Measurements from ENCODE around the gene SPCS2. TPM values are rescaled to one million over a fixed set of nuclear protein-coding genes. Genes with fewer than 3 reads are reported as not detected.
A peak's percentile ranks its signal among the peaks of the same experiment; 100 is the strongest.
"Not testable (repeated sequence)": the region's sequence is repeated elsewhere in the genome, so short reads cannot be mapped to it uniquely, and the experiment has no call there.

The SPCS2 gene
- total RNA-seq, 3 donors from 2014 or later, result 128 to 142 (median 132) TPM

DNA sequence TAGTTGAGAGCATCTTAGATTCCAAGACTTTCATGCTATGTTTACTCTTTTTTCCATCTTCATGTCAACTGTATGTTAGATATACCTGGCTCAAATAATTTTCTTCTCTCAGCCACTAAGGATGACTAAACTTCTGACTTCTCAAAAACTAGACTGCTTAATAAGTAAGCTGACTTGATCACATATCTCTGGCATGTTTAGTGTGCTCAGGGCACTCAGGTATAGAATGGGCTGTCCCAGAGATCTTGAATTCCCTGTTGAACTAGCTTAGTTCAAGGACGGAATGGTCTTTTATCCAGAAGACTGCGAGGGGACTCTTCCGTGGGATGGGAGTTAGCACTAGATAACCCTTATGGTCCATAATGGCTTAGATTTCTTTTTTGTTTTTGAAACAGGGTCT lies 52.6 kb downstream of the SPCS2 start:
- peaks cover 32% of the 10 kb centered on the region for H3K36me3 Mint-ChIP-seq (ENCODE audit: insufficient read depth)
- H3K4me1 Mint-ChIP-seq (ENCODE audit: low read depth), result no peaks in the 10 kb centered on the region
- DNase-seq, result no peak
- H3K9me3 Mint-ChIP-seq, result no peaks in the 10 kb centered on the region
- no peak for ATAC-seq
- H3K4me3 Mint-ChIP-seq, result no peak overlapping the region
- no peaks in the 10 kb centered on the region for H3K27me3 Mint-ChIP-seq (ENCODE audit: low read depth)

DNA sequence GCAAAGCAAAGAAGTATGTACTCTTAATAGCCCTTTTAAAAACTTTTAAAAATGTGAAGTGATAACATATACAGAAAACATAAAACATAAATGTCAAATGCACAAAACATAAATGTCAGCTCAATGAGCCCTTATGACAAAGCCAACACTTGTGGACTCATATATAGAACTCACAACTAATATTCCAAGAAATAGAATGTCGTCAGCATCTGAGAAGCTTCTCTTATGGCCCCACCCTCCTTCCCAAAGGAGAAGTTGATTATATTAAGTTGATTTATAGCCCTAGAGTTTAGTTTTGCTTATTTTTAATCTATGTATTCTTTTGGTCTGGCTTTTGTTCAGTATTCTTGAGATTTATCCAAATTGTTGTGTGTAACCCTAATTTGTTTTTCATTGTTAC lies 53.5 kb downstream of the SPCS2 start:
- no peaks in the 10 kb centered on the region for H3K4me1 Mint-ChIP-seq (ENCODE audit: low read depth)
- DNase-seq, result no peak
- no peaks in the 10 kb centered on the region for H3K9me3 Mint-ChIP-seq
- peaks cover 40% of the 10 kb centered on the region for H3K36me3 Mint-ChIP-seq (ENCODE audit: insufficient read depth)
- H3K4me3 Mint-ChIP-seq, result no peak overlapping the region
- H3K27me3 Mint-ChIP-seq (ENCODE audit: low read depth), result no peaks in the 10 kb centered on the region
- ATAC-seq, result no peak

DNA sequence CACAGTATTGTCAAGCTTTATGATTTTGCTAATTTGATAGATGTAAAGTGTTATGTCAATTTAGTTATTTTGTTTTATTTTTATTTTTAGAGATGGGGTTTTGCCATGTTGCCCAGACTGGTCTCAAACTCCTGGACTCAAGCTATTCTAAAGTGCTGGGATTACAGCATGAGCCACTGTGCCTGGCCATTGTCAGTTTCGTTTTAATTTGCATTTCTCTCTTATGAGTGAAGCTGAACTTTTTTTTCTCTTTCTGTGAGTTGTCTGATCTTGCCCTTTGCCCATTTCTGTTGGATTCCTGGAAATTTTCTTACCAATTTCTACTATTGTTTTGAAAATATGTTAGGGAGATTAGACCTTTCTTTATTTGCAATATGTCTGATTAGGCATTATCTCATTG lies 55.1 kb downstream of the SPCS2 start:
- no peak for ATAC-seq
- no peak for DNase-seq
- Mint-ChIP-seq H3K4me3 (no peak overlapping the region), H3K36me3 (ENCODE audit: insufficient read depth) (peaks cover 41% of the 10 kb centered on the region), H3K4me1 (ENCODE audit: low read depth) (no peaks in the 10 kb centered on the region), H3K9me3 (no peaks in the 10 kb centered on the region), H3K27me3 (ENCODE audit: low read depth) (no peaks in the 10 kb centered on the region)

DNA sequence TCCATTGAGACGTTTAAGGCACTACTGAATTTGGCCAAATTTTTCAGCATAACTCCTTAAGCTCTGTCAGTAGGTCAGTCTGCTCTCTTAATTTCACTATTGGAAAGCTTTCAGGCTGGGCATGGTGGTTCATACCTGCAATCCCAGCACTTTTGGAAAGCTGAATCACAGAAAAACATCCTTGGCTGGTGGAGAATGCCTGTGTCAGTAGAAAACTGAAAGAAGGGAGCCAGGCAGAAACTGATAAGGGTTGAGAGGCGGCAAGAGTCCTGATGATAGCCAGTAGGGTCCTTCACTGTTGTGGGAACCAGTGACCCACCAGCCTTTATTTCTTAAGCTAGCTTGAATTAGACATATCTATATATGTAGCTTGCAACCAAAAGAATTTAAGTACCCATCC lies 62.3 kb downstream of the SPCS2 start:
- Mint-ChIP-seq H3K4me3 (no peak overlapping the region), H3K36me3 (ENCODE audit: insufficient read depth) (peaks cover 40% of the 10 kb centered on the region), H3K9me3 (no peaks in the 10 kb centered on the region), H3K27me3 (ENCODE audit: low read depth) (no peaks in the 10 kb centered on the region), H3K4me1 (ENCODE audit: low read depth) (no peaks in the 10 kb centered on the region)
- ATAC-seq (no peak), DNase-seq (no peak)

DNA sequence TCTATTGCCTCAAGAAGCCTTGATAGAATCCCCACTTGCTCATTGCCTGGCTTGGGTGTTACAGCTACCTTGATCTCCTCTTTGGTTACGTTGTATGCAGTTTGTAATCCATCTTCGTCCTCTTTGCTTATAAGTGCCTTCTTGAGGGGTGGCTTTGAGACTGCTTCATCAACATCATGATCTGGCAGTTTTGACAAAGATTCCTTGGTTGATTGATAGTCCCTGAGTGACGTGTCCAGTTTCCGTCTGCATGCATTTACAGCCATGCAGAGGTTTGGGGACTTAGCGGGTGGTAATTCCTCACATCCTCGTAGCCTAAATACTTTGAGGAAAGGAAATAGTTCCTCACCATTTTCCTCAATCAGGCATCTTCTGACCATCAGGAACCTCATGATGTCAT lies 62.8 kb downstream of the SPCS2 start:
- Mint-ChIP-seq H3K4me1 (ENCODE audit: low read depth) (no peaks in the 10 kb centered on the region), H3K27me3 (ENCODE audit: low read depth) (no peaks in the 10 kb centered on the region), H3K4me3 (no peak overlapping the region), H3K9me3 (no peaks in the 10 kb centered on the region), H3K36me3 (ENCODE audit: insufficient read depth) (peaks cover 37% of the 10 kb centered on the region)
- DNase-seq, result no peak
- no peak for ATAC-seq

DNA sequence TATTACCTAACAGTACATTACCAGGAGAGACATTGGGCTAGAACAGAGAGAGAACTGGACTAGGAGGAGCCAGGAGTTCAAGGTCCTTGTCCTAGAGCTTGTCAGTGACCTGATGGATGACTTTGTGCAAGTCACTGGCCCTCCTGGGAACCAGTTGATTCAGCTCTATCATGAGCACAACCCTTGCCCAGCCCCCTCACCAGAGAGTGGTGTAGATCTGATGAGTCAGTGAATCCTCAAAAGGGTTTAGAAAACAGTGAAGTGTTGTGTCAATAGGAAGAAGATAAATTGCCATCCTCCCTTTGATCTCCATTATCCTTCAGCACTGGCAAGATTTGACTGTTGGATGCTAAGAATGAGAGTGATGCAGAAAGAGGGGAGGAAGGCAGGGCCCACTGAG lies 64.0 kb downstream of the SPCS2 start:
- no peak overlapping the region for H3K4me3 Mint-ChIP-seq
- peaks cover 28% of the 10 kb centered on the region for H3K36me3 Mint-ChIP-seq (ENCODE audit: insufficient read depth)
- ATAC-seq, result no peak
- no peak for DNase-seq
- H3K4me1 Mint-ChIP-seq (ENCODE audit: low read depth), result no peaks in the 10 kb centered on the region
- H3K9me3 Mint-ChIP-seq, result no peaks in the 10 kb centered on the region
- H3K27me3 Mint-ChIP-seq (ENCODE audit: low read depth), result no peaks in the 10 kb centered on the region

DNA sequence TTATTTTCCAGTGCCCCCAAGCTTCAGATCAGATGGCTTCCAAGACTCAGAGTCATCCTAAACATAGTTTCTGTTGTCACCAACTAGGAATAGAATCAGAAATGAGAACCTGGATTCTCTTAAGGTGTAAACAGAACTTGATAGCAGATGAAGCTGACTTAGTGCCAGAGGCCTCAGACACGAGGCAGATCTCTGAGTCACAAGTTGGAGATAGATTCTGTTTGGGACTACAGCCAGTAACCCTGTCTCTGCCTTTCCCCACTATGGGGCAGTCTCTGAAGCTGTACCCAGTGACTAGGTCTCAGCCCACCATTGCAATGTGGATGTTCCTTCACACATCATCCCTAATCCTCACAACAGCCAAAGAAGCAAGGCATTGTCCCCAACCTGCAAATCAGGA lies 65.1 kb downstream of the SPCS2 start:
- DNase-seq (no peak), ATAC-seq (no peak)
- Mint-ChIP-seq H3K4me1 (ENCODE audit: low read depth) (no peaks in the 10 kb centered on the region), H3K9me3 (peaks cover 6% of the 10 kb centered on the region), H3K27me3 (ENCODE audit: low read depth) (no peaks in the 10 kb centered on the region), H3K4me3 (no peak overlapping the region), H3K36me3 (ENCODE audit: insufficient read depth) (peaks cover 29% of the 10 kb centered on the region)

DNA sequence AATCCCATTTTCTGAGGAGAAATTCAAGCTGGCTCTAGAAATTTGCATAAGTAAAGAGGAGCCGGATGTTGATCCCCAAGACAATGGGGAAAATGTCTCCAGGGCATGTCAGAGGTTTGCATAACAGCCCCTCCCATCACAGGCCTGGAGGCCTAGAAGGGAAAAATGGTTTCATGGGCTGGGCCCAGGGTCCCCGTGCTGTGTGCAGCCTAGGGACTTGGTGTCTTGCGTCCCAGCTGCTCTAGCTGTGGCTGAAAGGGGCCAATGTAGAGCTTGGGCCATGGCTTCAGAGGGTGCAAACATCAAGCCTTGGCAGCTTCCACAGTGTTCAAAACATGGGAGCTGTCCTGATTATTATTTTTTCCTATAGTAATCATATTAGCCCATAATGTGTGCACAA lies 70.1 kb downstream of the SPCS2 start:
- not testable (repeated sequence) for H3K9me3 Mint-ChIP-seq; H3K4me1 Mint-ChIP-seq (ENCODE audit: low read depth); DNase-seq; ATAC-seq; H3K4me3 Mint-ChIP-seq; H3K27me3 Mint-ChIP-seq (ENCODE audit: low read depth)
- peaks cover 11% of the 10 kb centered on the region for H3K36me3 Mint-ChIP-seq (ENCODE audit: insufficient read depth)

DNA sequence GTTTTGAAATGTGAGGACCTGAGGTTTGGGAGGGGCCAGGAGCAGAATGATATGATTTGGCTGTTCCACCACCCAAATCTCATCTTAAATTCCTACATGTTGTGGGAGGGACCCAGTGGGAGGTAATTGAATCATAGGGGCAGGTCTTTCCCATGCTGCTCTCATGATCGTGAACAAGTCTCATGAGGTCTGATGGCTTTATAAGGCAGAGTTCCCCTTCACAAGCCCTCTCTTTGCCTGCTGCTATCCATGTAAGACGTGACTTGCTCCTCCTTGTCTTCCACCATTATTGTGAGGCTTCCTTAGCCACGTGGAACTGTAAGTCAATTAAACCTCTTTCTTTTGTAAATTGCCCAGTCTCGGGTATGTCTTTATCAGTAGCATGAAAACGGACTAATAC lies 71.3 kb downstream of the SPCS2 start:
- not testable (repeated sequence) for H3K9me3 Mint-ChIP-seq; ATAC-seq; H3K4me3 Mint-ChIP-seq; H3K4me1 Mint-ChIP-seq (ENCODE audit: low read depth); H3K27me3 Mint-ChIP-seq (ENCODE audit: low read depth); DNase-seq; H3K36me3 Mint-ChIP-seq (ENCODE audit: insufficient read depth)

DNA sequence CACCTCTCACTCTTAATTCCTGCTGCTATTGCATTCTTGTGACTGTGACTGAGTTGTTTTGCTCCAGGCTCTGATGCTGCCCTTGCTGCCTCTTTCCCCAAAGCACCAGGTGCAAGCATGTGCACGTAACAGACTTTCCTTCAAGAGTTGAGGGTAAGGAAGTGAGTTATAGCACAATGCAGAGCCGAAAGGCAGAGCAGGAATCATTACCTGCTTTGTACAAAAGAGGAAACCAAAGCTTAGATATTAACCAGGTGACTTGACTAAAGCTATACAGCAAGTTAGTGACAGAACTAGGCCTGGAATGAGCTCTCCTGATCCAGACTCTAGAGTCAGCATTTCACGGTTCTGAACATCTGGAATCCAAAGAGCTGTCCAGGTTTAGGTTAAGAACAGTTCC lies 73.2 kb downstream of the SPCS2 start:
- H3K9me3 Mint-ChIP-seq, result peaks cover 6% of the 10 kb centered on the region
- DNase-seq, result no peak
- H3K36me3 Mint-ChIP-seq (ENCODE audit: insufficient read depth), result peaks cover 8% of the 10 kb centered on the region
- no peak for ATAC-seq
- H3K4me1 Mint-ChIP-seq (ENCODE audit: low read depth), result no peaks in the 10 kb centered on the region
- H3K4me3 Mint-ChIP-seq, result no peak overlapping the region
- H3K27me3 Mint-ChIP-seq (ENCODE audit: low read depth), result no peaks in the 10 kb centered on the region

DNA sequence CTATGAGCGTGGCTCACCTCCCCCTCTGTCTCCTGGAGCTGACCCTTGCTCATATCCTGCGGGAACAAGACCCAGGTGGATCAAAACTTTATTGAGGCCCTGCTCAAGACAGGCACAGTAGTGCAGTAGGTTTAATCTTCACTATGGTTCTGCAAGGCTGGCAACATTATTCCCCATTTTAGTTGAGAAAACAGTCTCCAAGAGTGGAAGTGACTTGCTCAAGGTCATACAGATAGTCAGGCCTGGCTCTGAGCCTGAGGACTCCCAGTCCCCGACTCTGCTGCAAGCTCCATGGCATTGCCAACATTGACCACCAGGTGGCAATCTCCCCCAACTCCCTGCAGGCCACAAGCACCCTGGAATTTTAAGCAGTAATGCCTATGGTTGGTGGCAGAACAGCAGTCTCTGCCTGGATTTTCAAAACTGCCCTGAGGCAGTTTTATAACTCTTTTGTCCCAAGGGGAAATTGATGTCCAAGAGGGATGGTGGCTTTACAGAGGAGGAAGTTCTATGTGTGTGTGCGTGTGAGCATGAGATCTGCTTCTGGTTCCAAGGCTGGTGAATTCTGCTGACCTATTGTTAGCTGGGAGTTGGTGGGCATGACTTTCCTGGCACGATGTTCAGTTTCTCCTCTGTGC lies 73.8 kb downstream of the SPCS2 start:
- Mint-ChIP-seq H3K9me3 (peaks cover 6% of the 10 kb centered on the region), H3K27me3 (ENCODE audit: low read depth) (no peaks in the 10 kb centered on the region), H3K4me3 (no peak overlapping the region), H3K36me3 (ENCODE audit: insufficient read depth) (peaks cover 8% of the 10 kb centered on the region), H3K4me1 (ENCODE audit: low read depth) (no peaks in the 10 kb centered on the region)
- DNase-seq, result peak; percentile 74
- ATAC-seq, result peak; percentile 88 to 89

DNA sequence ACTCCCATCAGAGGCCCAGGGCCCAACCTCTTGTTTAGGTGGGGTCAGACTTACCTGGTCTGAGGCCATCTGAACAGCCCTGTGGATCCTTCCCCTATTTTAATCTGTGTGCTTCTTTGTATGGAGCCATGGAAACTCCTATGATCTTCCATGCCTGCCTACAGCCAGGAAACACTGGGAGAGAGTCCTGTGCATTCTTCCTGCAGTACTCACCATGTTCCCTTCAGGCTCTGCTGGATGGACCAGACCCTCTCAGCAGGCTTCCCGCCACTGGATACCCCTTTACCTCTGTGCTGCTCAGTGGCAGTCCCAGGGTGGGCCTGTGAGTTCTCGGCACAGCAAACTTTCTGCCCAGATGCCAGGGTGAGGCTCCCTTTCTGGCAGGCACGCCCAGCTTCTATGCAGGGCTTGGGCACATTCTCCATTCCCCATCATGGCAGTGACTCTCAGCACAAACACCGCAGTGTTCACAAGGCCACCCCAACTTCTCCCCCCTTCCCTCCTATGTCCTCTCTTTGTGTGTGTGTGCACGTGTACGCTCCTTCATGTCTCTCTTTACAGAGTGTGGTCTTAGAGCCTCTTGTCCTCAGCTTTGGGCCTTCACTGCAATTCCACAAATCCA lies 74.5 kb downstream of the SPCS2 start:
- no peak for ATAC-seq
- Mint-ChIP-seq H3K4me3 (no peak overlapping the region), H3K27me3 (ENCODE audit: low read depth) (no peaks in the 10 kb centered on the region), H3K36me3 (ENCODE audit: insufficient read depth) (peaks cover 4% of the 10 kb centered on the region), H3K4me1 (ENCODE audit: low read depth) (no peaks in the 10 kb centered on the region), H3K9me3 (peaks cover 5% of the 10 kb centered on the region)
- no peak for DNase-seq

DNA sequence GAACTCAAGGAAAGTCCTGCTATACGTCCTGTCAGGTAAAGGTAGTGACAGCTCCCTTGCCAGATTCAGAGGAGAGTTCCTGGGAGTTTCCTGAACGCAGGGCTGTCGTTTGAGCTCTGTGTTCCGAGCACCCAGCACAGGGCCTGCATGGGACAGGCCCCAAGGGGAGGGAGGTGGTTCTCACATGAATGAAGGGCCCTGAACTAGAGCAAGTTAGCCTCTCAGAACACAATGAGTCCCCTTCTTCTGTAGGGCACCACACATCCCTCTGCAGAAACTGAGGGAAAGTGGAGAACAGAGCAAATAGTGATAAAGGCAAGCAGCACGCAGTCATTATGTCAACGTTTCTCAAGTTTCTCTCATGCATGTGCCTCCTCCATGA lies 75.0 kb downstream of the SPCS2 start:
- H3K9me3 Mint-ChIP-seq, result no peaks in the 10 kb centered on the region
- no peak overlapping the region for H3K4me3 Mint-ChIP-seq
- no peaks in the 10 kb centered on the region for H3K27me3 Mint-ChIP-seq (ENCODE audit: low read depth)
- ATAC-seq (no peak), DNase-seq (no peak)
- no peaks in the 10 kb centered on the region for H3K36me3 Mint-ChIP-seq (ENCODE audit: insufficient read depth)
- H3K4me1 Mint-ChIP-seq (ENCODE audit: low read depth), result no peaks in the 10 kb centered on the region

DNA sequence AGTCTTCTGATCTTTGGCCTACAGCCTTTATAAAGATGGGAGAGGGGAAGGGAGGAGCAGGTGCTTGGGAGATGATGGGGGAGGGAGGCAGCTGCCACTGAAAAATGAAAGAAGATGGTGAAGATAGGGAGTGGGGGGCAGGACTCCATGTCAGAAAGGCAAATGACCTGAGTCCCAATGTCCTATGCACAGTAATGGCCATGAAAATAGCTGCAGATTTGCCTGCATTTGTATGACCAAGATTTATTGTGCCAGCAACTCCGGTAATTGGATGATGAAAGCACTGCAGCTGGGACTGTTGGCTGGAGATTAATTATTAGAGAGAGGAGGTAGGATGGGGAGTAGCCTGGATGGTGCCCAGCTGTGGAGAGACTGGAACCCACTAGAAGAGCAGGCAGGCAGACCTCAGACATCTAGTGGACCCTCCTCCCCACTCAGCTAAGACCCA lies 75.7 kb downstream of the SPCS2 start:
- H3K4me3 Mint-ChIP-seq, result no peak overlapping the region
- H3K4me1 Mint-ChIP-seq (ENCODE audit: low read depth), result no peaks in the 10 kb centered on the region
- H3K9me3 Mint-ChIP-seq, result no peaks in the 10 kb centered on the region
- ATAC-seq, result no peak
- no peaks in the 10 kb centered on the region for H3K27me3 Mint-ChIP-seq (ENCODE audit: low read depth)
- DNase-seq, result no peak
- no peaks in the 10 kb centered on the region for H3K36me3 Mint-ChIP-seq (ENCODE audit: insufficient read depth)

DNA sequence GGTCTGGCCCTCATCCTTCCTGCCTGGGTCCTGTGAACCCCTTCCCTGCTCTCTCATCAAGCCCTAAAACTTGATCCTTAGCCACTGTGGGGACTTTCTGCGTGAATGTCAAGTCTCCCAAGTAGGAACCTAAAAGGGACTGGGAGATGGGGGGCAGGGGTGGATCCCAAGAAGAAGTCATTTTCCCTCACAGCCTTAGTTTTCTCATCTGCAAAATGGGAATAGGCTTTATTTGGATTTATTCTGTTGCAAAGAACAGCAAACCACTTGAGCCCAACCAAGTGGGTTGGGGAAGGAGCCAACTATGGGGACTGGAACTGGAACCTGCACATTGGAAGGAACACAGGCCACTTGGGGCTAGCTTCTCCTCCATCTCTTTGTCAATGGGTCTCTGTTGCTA lies 76.5 kb downstream of the SPCS2 start:
- Mint-ChIP-seq H3K4me1 (ENCODE audit: low read depth) (no peaks in the 10 kb centered on the region), H3K4me3 (no peak overlapping the region), H3K9me3 (no peaks in the 10 kb centered on the region), H3K36me3 (ENCODE audit: insufficient read depth) (no peaks in the 10 kb centered on the region), H3K27me3 (ENCODE audit: low read depth) (no peaks in the 10 kb centered on the region)
- ATAC-seq (no peak), DNase-seq (no peak)
